HepG2 (cell line): ENCODE data around the gene CYSRT1. TPM values are rescaled to one million over a fixed set of nuclear protein-coding genes. Genes with fewer than 3 reads are reported as not detected.

Experiments
- ATAD3A ChIP-seq: sonication (generic); formaldehyde crosslinking; IDR thresholded peaks from 2 replicates; pipeline ENCODE4 v1.4.0; 2020; ENCODE audit warnings: missing genetic modification reagents
- BRCA1 ChIP-seq: sonication (generic); formaldehyde crosslinking; IDR thresholded peaks from 2 replicates; pipeline ENCODE4 v1.4.0; 2020; ENCODE audit warnings: missing genetic modification reagents
- DRAP1 ChIP-seq: IDR thresholded peaks from 2 replicates; pipeline ENCODE4 v1.6.1; 2016; ENCODE audit warnings: missing genetic modification reagents, missing compliant biosample characterization
- GZF1 ChIP-seq: sonication (generic); formaldehyde crosslinking; IDR thresholded peaks from 2 replicates; pipeline ENCODE4 v1.5.1; 2020; ENCODE audit warnings: mild to moderate bottlenecking, missing genetic modification reagents
- IRF1 ChIP-seq: sonication (generic); formaldehyde crosslinking; IDR thresholded peaks from 2 replicates; pipeline ENCODE4 v1.4.0; 2020; ENCODE audit warnings: low read depth, mild to moderate bottlenecking, missing genetic modification reagents
- MIER2 ChIP-seq: IDR thresholded peaks from 2 replicates; pipeline ENCODE4 v1.6.1; 2016; ENCODE audit warnings: missing biosample characterization, missing genetic modification reagents
- SATB2 ChIP-seq: sonication (generic); formaldehyde crosslinking; IDR thresholded peaks from 2 replicates; pipeline ENCODE4 v1.5.0; 2020; ENCODE audit warnings: missing genetic modification reagents
- SUZ12 ChIP-seq: fragments of 150-350 bp; IDR thresholded peaks from 2 replicates; pipeline ENCODE4 v1.6.1; 2014; ENCODE audit warnings: low read depth, low read length
- TCF7L2 ChIP-seq: IDR thresholded peaks from 2 replicates; pipeline ENCODE4 v1.6.1; 2011; ENCODE audit warnings: mild to moderate bottlenecking, low read depth, low read length, moderate library complexity
- ZNF180 ChIP-seq: sonication (generic); formaldehyde crosslinking; IDR thresholded peaks from 2 replicates; pipeline ENCODE4 v1.4.0; 2020; ENCODE audit warnings: low read depth, missing genetic modification reagents, borderline replicate concordance
- ZNF207 ChIP-seq: fragments of 450-650 bp; IDR thresholded peaks from 2 replicates; pipeline ENCODE4 v1.6.1; 2016; ENCODE audit warnings: antibody characterized with exemption, borderline replicate concordance
- ZNF382 ChIP-seq: sonication (generic); formaldehyde crosslinking; IDR thresholded peaks from 2 replicates; pipeline ENCODE4 v1.5.0; 2020; ENCODE audit warnings: missing genetic modification reagents, mild to moderate bottlenecking, borderline replicate concordance
- ZNF646 ChIP-seq: sonication (generic); formaldehyde crosslinking; IDR thresholded peaks from 2 replicates; pipeline ENCODE4 v1.9.0; 2021; ENCODE audit warnings: mild to moderate bottlenecking, missing genetic modification reagents
- polyA plus RNA-seq, 8 experiments: library from polyadenylated mRNA; depleted of rRNA in 3 of 8; stranded (reverse) in 7 of 8; unstranded in 1 of 8; fragments of >200 nt; fragmentation: Illumina TruSeq in 4 of 8; extraction: Trizol in 4 of 8; gene quantifications; 2 replicates each; pipeline versions ENCODE4 v1.2.1 to v1.2.3, GENCODE V29; 2011 to 2016; ENCODE audit warnings: low read depth in 4 of 8, missing spikeins in 1 of 8, mixed read lengths in 1 of 8; ENCODE audit not compliant: insufficient read depth in 1 of 8
- total RNA-seq, 5 experiments: library from RNA; depleted of rRNA; stranded (reverse); fragments of >200 nt; fragmentation: Illumina TruSeq; extraction: Trizol; gene quantifications; 2 replicates each; pipeline ENCODE4 v1.2.3, GENCODE V29; 2016; ENCODE audit warnings: low read depth in 1 of 5
- TF ChIP-seq, protein P1 (sequence below): sonication (generic); formaldehyde crosslinking; IDR thresholded peaks from 2 replicates; pipeline ENCODE4 v1.4.0; 2020; ENCODE audit warnings: missing genetic modification reagents
- TF ChIP-seq, protein P2 (sequence below): sonication (generic); formaldehyde crosslinking; IDR thresholded peaks from 2 replicates; pipeline ENCODE4 v1.4.0; 2020; ENCODE audit warnings: missing genetic modification reagents, borderline replicate concordance
- TF ChIP-seq, protein P3 (sequence below): sonication (generic); formaldehyde crosslinking; conservative IDR thresholded peaks from 2 replicates; pipeline ENCODE4 v1.4.0; 2020; ENCODE audit warnings: mild to moderate bottlenecking, missing genetic modification reagents, moderate library complexity

Gene CYSRT1
- total and polyA plus RNA-seq, 2 of the 13 experiments (the other 11 are each of a cell fraction or from before 2014, with no cell fraction given): 1.5 to 2.1 TPM

GRCh38 chr9:137253717-137254623, 29.0 kb downstream of the CYSRT1 start (continued):
- TF ChIP-seq SATB2 (CRISPR knock-in tag): no peak
- no peak for TF ChIP-seq BRCA1 (CRISPR knock-in tag)
- no peak for TF ChIP-seq ZNF382 (CRISPR knock-in tag)
- TF ChIP-seq ZNF646: no peak
- no peak for TF ChIP-seq IRF1 (CRISPR knock-in tag)
- TF ChIP-seq DRAP1 (CRISPR knock-in tag): no peak
- TF ChIP-seq SUZ12: no peak
- no peak for TF ChIP-seq ATAD3A (CRISPR knock-in tag)
- TF ChIP-seq, protein P1, sequence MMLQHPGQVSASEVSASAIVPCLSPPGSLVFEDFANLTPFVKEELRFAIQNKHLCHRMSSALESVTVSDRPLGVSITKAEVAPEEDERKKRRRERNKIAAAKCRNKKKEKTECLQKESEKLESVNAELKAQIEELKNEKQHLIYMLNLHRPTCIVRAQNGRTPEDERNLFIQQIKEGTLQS (CRISPR knock-in tag): no peak
- TF ChIP-seq MIER2 (CRISPR knock-in tag): no peak
- TF ChIP-seq ZNF207: no peak
- no peak for TF ChIP-seq GZF1
- no peak for TF ChIP-seq ZNF180 (CRISPR knock-in tag)
- TF ChIP-seq, protein P2, sequence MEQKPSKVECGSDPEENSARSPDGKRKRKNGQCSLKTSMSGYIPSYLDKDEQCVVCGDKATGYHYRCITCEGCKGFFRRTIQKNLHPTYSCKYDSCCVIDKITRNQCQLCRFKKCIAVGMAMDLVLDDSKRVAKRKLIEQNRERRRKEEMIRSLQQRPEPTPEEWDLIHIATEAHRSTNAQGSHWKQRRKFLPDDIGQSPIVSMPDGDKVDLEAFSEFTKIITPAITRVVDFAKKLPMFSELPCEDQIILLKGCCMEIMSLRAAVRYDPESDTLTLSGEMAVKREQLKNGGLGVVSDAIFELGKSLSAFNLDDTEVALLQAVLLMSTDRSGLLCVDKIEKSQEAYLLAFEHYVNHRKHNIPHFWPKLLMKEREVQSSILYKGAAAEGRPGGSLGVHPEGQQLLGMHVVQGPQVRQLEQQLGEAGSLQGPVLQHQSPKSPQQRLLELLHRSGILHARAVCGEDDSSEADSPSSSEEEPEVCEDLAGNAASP (CRISPR knock-in tag): no peak
- TF ChIP-seq, protein P3, sequence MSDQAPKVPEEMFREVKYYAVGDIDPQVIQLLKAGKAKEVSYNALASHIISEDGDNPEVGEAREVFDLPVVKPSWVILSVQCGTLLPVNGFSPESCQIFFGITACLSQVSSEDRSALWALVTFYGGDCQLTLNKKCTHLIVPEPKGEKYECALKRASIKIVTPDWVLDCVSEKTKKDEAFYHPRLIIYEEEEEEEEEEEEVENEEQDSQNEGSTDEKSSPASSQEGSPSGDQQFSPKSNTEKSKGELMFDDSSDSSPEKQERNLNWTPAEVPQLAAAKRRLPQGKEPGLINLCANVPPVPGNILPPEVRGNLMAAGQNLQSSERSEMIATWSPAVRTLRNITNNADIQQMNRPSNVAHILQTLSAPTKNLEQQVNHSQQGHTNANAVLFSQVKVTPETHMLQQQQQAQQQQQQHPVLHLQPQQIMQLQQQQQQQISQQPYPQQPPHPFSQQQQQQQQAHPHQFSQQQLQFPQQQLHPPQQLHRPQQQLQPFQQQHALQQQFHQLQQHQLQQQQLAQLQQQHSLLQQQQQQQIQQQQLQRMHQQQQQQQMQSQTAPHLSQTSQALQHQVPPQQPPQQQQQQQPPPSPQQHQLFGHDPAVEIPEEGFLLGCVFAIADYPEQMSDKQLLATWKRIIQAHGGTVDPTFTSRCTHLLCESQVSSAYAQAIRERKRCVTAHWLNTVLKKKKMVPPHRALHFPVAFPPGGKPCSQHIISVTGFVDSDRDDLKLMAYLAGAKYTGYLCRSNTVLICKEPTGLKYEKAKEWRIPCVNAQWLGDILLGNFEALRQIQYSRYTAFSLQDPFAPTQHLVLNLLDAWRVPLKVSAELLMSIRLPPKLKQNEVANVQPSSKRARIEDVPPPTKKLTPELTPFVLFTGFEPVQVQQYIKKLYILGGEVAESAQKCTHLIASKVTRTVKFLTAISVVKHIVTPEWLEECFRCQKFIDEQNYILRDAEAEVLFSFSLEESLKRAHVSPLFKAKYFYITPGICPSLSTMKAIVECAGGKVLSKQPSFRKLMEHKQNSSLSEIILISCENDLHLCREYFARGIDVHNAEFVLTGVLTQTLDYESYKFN (CRISPR knock-in tag): 0 out of 2 replicates have a peak, but pooled peaks have one; percentile 30
- TF ChIP-seq TCF7L2: no peak
